Gastroesophageal sphincter (tissue), 4 donors: Measurements from ENCODE around the gene COL4A2. TPM values are rescaled to one million over a fixed set of nuclear protein-coding genes. Genes with fewer than 3 reads are reported as not detected.
A peak's percentile ranks its signal among the peaks of the same experiment; 100 is the strongest.

Experiments used
- ATAC-seq: fragments of 150-250 bp; one replicate; pipeline ENCODE4 v1.9.1; 2016; ENCODE audit warnings: mild to moderate bottlenecking, moderate library complexity
- H3K27ac ChIP-seq, 4 donors: fragments of 200-600 bp; sonication (generic) in 3 of 4; 1 replicate in 3 of 4; 2 replicates in 1 of 4; pipeline ENCODE4 v1.5.1; 2016 to 2019
- H3K27me3 ChIP-seq: fragments of 200-600 bp; sonication (generic); one replicate; pipeline ENCODE4 v1.5.1; 2019
- H3K36me3 ChIP-seq, 2 donors: fragments of 200-600 bp; sonication (generic); one replicate each; pipeline ENCODE4 v1.5.1; 2019; ENCODE audit warnings: control low read depth in 1 of 2
- H3K4me1 ChIP-seq, 3 donors: fragments of 200-600 bp; sonication (generic); 1 replicate in 2 of 3; 2 replicates in 1 of 3; pipeline ENCODE4 v1.5.1; 2016 to 2019; ENCODE audit warnings: control low read depth in 2 of 3
- H3K4me3 ChIP-seq, 2 donors: fragments of 200-600 bp; sonication (generic); one replicate each; pipeline ENCODE4 v1.5.1; 2019; ENCODE audit warnings: mild to moderate bottlenecking in 1 of 2, moderate library complexity in 1 of 2
- H3K9me3 ChIP-seq, 3 donors: fragments of 200-600 bp; sonication (generic); one replicate each; pipeline ENCODE4 v1.5.1; 2017 to 2019; ENCODE audit warnings: control low read depth in 2 of 3
- CTCF ChIP-seq, 4 experiments: fragments of 200-600 bp in 2 of 4; fragments of 450-650 bp in 2 of 4; sonication (generic) in 1 of 4; IDR thresholded peaks; one replicate each; pipeline ENCODE4 v1.5.1; 2017 to 2019; ENCODE audit warnings: antibody characterized with exemption in 4 of 4, mild to moderate bottlenecking in 2 of 4, moderate library complexity in 2 of 4
- EP300 ChIP-seq: sonication (generic); formaldehyde crosslinking; IDR thresholded peaks from one replicate; pipeline ENCODE4 v1.6.1; 2017; ENCODE audit warnings: antibody characterized with exemption, mild to moderate bottlenecking
- POLR2A ChIP-seq, 2 donors: fragments of 450-650 bp; IDR thresholded peaks; one replicate each; pipeline ENCODE4 v1.6.1; 2017; ENCODE audit warnings: antibody characterized with exemption in 2 of 2, mild to moderate bottlenecking in 2 of 2, moderate library complexity in 1 of 2
- POLR2AphosphoS5 ChIP-seq: sonication (generic); formaldehyde crosslinking; IDR thresholded peaks from one replicate; pipeline ENCODE4 v1.6.1; 2017; ENCODE audit warnings: antibody characterized with exemption
- WGBS, 2 donors: methylation state at CpG; one replicate each; pipeline ENCODE4 v1.1.5; 2018; ENCODE audit warnings: low coverage in 1 of 2; 5-methylcytosine and 5-hydroxymethylcytosine counted together
- total RNA-seq, 4 donors: library from RNA; depleted of rRNA; stranded (reverse); fragments of >200 nt; gene quantifications; one replicate each; pipeline ENCODE4 v1.1.0, GENCODE V29; 2016

COL4A2 gene
- total RNA-seq, 4 donors from 2014 or later: 478 to 945 (median 543) TPM

DNA sequence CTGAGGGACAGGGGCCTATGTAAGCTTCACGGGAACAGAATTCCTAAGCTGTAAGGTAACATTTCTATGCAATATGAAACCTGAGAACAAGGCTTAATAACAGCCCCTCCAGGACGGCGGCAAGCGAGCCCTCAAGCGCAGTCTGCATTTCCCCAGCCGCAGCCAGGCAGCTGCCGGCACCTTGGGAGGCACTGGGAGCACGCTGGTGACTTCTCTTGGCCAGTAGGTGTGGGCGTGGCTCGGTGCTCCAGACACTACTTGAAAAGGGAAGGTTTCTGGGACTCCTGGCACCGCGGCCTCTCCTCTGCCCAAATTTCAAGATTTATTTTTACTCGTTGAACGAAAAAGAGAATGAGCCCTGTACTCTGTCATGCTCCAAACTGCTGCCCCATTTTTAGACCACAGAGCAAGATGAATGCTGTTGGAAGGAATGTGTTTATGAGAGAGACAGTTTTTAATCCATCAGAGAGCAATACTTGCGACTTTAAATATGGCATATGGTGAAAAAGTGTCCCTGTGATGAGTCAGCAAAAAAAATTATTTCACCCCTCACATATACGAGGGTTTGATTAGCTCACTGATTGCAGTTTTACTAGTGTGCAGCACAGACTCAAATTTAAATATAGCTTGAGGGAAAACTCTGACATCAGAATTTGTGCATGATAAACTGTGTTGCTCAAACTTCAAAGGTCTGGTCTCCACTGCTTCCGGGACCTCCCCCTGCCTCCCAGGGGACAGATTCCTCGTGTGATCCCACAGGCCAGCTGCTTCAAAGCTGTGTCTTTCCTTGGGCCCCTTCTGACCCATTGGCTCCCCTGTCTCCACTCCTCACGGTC is 81.2 kb downstream of the COL4A2 start:
- TF ChIP-seq POLR2AphosphoS5 (peak; percentile 80), CTCF (IDR thresholded peaks at IDR 0.05) (no peak), EP300 (peak; percentile 41), POLR2A (IDR thresholded peaks at IDR 0.05) (peak; percentile 50 to 53)
- 19 to 29% methylated on average over 10 to 13 of the region's 19 CpGs for WGBS, 2 donors
- peak overlapping the region; percentile 90 to 98 (median 93) for H3K27ac ChIP-seq
- H3K4me1 ChIP-seq: peaks cover 11 to 87% (median 14%) of the 10 kb centered on the region in 3 donors
- H3K27me3 ChIP-seq: no peaks in the 10 kb centered on the region
- peak overlapping the region in 1 of 2 donors; percentile 36 for H3K4me3 ChIP-seq
- no peaks in the 10 kb centered on the region for H3K36me3 ChIP-seq
- H3K9me3 ChIP-seq: no peaks in the 10 kb centered on the region
- peak; percentile 81 for ATAC-seq

GRCh38 chr13:110390567-110390966 is 83.5 kb downstream of the COL4A2 start:
- 60 to 65% methylated on average over 3 to 5 of the region's 5 CpGs for WGBS, 2 donors
- H3K27ac ChIP-seq: peak overlapping the region; percentile 90 to 98 (median 93)

GRCh38 chr13:110391273-110391672 is 84.2 kb downstream of the COL4A2 start:
- peaks cover 19 to 96% (median 21%) of the 10 kb centered on the region in 3 donors for H3K4me1 ChIP-seq
- peak overlapping the region; percentile 90 to 98 (median 93) for H3K27ac ChIP-seq

More at GRCh38 chr13:110390567-110390966, 83.5 kb downstream of the COL4A2 start:
- TF ChIP-seq POLR2A (IDR thresholded peaks at IDR 0.05) (no peak), POLR2AphosphoS5 (no peak), EP300 (no peak), CTCF (IDR thresholded peaks at IDR 0.05) (no peak)
- peaks cover 14 to 91% (median 18%) of the 10 kb centered on the region in 3 donors for H3K4me1 ChIP-seq
- H3K27me3 ChIP-seq: no peaks in the 10 kb centered on the region
- no peaks in the 10 kb centered on the region for H3K9me3 ChIP-seq
- ATAC-seq: no peak
- H3K36me3 ChIP-seq: no peaks in the 10 kb centered on the region
- no peak overlapping the region for H3K4me3 ChIP-seq

GRCh38 chr13:110392510-110393240 is 85.6 kb downstream of the COL4A2 start:
- Histone ChIP-seq H3K4me1 (peaks cover 17 to 94% (median 20%) of the 10 kb centered on the region in 3 donors), H3K27me3 (no peaks in the 10 kb centered on the region), H3K4me3 (no peak overlapping the region), H3K36me3 (no peaks in the 10 kb centered on the region), H3K9me3 (no peaks in the 10 kb centered on the region), H3K27ac (peak overlapping the region; percentile 57 to 98 (median 92))
- WGBS, 2 donors: 48 to 52% methylated on average over 2 to 7 of the region's 7 CpGs
- no peak for ATAC-seq
- TF ChIP-seq POLR2AphosphoS5 (no peak), POLR2A (IDR thresholded peaks at IDR 0.05) (no peak), CTCF (IDR thresholded peaks at IDR 0.05) (no peak), EP300 (no peak)

More at GRCh38 chr13:110391273-110391672, 84.2 kb downstream of the COL4A2 start:
- TF ChIP-seq POLR2AphosphoS5 (no peak), POLR2A (IDR thresholded peaks at IDR 0.05) (no peak), EP300 (no peak), CTCF (IDR thresholded peaks at IDR 0.05) (no peak)
- H3K27me3 ChIP-seq: no peaks in the 10 kb centered on the region
- H3K36me3 ChIP-seq: no peaks in the 10 kb centered on the region
- no peaks in the 10 kb centered on the region for H3K9me3 ChIP-seq
- no peak for ATAC-seq
- H3K4me3 ChIP-seq: no peak overlapping the region
- WGBS, 2 donors: 49 to 79% methylated on average over 4 to 6 of the region's 6 CpGs
